Stimulated activated naive CD8-positive, alpha-beta T cell treated with anti-CD3 and anti-CD28 coated beads, Interleukin-15, Interleukin-2, amounts not matched to agents 100 ng/mL and 50 ng/mL, for 24 hours (primary cell): ENCODE data around the gene UTF1.

Experiments used
- H3K27ac Mint-ChIP-seq: one replicate; pipeline ENCODE4 v1.8.0; 2021; ENCODE audit warnings: mild to moderate bottlenecking, mixed read lengths
- H3K27me3 Mint-ChIP-seq: one replicate; pipeline ENCODE4 v1.8.0; 2021; ENCODE audit warnings: mixed read lengths
- H3K36me3 Mint-ChIP-seq: one replicate; pipeline ENCODE4 v1.8.0; 2021; ENCODE audit warnings: low read depth, mixed read lengths
- H3K4me1 Mint-ChIP-seq: one replicate; pipeline ENCODE4 v1.8.0; 2021; ENCODE audit warnings: low read depth, mixed read lengths
- H3K4me3 Mint-ChIP-seq: one replicate; pipeline ENCODE4 v1.8.0; 2021; ENCODE audit warnings: mild to moderate bottlenecking, mixed read lengths
- H3K9me3 Mint-ChIP-seq: one replicate; pipeline ENCODE4 v1.8.0; 2021; ENCODE audit warnings: mixed read lengths

UTF1 gene, protein sequence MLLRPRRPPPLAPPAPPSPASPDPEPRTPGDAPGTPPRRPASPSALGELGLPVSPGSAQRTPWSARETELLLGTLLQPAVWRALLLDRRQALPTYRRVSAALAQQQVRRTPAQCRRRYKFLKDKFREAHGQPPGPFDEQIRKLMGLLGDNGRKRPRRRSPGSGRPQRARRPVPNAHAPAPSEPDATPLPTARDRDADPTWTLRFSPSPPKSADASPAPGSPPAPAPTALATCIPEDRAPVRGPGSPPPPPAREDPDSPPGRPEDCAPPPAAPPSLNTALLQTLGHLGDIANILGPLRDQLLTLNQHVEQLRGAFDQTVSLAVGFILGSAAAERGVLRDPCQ

DNA sequence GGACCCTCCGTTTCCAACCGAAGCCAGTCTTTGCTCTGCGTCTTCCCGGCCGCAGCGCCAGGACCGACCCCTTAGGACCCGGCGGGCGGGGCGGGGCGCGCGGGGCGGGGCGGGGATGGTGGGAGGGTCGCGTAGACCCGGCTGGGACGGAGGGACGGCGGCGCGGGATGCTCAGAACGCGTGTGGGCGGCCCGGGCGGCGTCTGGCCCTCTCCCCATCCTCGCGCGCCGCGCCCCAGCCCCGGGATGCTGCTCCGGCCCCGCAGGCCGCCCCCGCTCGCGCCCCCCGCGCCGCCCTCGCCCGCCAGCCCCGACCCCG is at the start of gene UTF1:
UTF1 (plus strand) TSS at position 174 of the 318 bp plus-strand sequence; CDS start at position 246, 72 bp downstream.
- Mint-ChIP-seq H3K4me3 (no peak within 1 kb of the TSS), H3K36me3 (no peaks in the 10 kb centered on the region), H3K9me3 (no peaks in the 10 kb centered on the region), H3K27me3 (peaks cover 63% of the 10 kb centered on the region), H3K4me1 (peaks cover 26% of the 10 kb centered on the region), H3K27ac (no peak within 1 kb of the TSS)

DNA sequence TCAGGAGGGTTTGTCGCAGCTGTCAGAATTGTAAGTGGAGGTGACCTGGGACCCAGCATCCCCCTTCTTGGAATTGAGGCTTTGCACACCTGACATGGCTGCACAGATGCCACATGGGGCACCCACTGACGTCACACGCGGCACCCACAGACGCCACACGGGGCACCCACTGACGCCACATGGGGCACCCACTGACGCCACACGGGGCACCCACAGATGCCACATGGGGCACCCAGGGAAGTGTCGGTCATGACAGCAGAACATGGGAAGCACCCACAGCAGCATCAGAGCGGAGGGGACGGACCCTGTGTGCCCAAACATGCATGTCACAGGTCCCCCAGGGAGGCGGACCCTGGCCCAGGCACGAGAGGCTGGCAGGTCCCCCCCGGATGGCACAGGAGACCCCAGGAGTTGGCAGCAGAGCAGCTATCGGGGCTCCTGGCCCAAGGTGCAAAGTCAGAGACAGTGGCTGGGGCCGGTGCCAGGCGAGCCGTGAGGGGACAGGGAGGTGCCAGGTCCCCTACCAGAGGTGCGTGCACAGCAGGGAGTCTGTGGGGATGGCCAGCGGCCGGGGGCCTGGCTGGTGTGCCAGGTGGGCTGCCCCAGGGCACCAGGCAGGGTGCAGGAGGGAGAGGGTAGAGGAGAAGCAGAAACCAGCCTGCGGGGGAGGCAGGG is 48.9 kb upstream of the UTF1 start:
- H3K4me3 Mint-ChIP-seq = no peak overlapping the region
- H3K27ac Mint-ChIP-seq = no peak overlapping the region

DNA sequence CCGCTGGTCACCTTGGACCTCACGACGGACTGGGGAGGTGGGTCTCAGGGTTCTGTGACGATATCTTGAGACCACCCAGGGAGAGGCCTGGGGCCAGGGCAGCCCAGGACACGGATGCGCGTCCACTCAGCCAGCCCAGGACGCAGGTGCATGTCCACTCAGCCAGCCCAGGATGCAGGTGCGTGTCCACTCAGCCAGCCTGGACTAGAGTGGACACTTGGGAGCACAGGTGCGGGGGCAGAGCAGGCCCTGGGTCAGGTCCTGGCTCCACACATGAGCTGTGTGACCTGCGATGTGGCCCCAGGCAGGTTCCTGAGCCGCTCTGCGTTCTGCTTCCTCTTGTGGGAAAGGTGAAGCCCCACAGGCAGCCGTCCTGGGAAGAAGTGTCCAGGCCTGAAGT is 47.8 kb upstream of the UTF1 start:
- Mint-ChIP-seq H3K4me3 (no peak overlapping the region), H3K36me3 (no peaks in the 10 kb centered on the region), H3K27ac (no peak overlapping the region)

More for the DNA sequence above, 48.9 kb upstream of the UTF1 start:
- no peaks in the 10 kb centered on the region for H3K36me3 Mint-ChIP-seq
- H3K4me1 Mint-ChIP-seq = no peaks in the 10 kb centered on the region
- H3K27me3 Mint-ChIP-seq = no peaks in the 10 kb centered on the region
- peaks cover 17% of the 10 kb centered on the region for H3K9me3 Mint-ChIP-seq

DNA sequence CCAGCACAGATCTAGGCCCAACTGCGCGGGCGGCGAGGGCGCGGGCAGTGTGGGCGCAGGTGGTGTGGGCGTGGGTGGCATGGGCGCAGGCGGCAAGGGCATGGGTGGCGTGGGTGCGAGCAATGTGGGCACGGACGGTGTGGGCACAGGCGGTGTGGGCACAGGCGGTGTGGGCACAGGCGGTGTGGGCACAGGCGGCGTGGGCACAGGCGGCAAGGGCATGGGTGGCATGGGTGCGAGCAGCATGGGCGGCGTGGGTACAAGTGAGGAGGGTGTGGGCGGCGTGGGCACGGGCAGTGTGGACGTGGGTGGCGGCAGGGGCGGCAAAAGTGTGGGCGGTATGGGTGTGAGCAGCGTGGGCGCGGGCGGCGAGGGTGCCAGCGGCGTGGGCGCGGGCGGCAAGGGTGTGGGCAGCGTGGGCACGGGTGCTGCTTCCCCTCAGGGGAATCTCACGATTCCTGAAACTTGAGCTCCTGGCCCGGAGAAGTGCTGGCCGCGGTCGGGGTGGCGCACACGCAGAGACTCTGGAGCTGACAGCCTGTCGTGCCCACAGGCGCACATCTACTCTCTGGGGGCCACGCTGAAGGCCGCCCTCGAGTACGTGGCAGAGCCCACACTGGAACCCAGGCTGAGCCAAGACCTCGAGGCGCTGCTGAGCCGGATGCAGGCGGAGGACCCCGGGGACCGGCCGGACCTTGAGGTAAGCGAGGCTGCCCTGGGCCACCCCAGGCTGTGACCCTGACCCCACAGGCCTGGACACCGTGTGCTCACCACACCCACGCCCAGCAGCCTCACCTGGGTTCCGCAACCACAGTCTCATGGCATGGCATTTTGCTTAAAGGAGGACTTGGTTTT is 47.0 kb upstream of the UTF1 start:
- H3K4me3 Mint-ChIP-seq = no peak overlapping the region
- H3K36me3 Mint-ChIP-seq = no peaks in the 10 kb centered on the region
- H3K27me3 Mint-ChIP-seq = no peaks in the 10 kb centered on the region
- H3K27ac Mint-ChIP-seq = no peak overlapping the region
- H3K9me3 Mint-ChIP-seq = peaks cover 6% of the 10 kb centered on the region
- no peaks in the 10 kb centered on the region for H3K4me1 Mint-ChIP-seq

More for the DNA sequence above, 47.8 kb upstream of the UTF1 start:
- Mint-ChIP-seq H3K9me3 (peaks cover 14% of the 10 kb centered on the region), H3K27me3 (no peaks in the 10 kb centered on the region), H3K4me1 (no peaks in the 10 kb centered on the region)

DNA sequence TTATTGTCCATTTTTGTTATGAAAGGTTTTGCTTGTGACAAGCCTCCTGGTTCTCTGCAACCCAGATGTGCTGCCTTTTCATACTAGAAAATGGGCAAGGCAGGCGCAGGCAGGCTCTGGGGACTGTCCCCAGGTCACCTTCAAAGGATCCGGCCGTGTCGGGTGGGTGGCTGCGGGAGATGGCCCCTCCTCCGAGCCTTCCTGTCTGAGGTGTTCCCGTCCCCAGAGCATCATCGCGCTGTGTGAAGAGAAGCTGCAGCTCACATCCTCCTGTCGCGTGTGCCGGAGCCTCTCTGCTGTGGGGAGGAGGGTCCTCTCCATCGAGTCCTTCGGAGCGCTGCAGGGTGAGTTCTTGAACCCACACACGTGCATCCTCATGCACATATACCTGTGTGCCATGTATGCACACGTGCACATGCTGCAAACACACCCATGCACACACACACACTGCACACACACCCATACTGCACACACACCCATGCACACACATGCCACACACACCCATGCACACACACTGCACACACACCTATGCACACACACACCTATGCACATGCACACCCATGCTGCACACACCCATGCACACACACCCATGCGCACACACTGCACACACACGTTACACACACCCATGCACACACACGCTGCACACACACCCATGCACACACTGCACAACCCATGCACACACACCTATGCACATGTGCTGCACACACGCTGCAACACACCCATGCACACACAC is 46.2 kb upstream of the UTF1 start:
- no peak overlapping the region for H3K27ac Mint-ChIP-seq
- H3K4me3 Mint-ChIP-seq = no peak overlapping the region
- no peaks in the 10 kb centered on the region for H3K36me3 Mint-ChIP-seq
- H3K4me1 Mint-ChIP-seq = no peaks in the 10 kb centered on the region
- H3K9me3 Mint-ChIP-seq = peaks cover 4% of the 10 kb centered on the region
- no peaks in the 10 kb centered on the region for H3K27me3 Mint-ChIP-seq

DNA sequence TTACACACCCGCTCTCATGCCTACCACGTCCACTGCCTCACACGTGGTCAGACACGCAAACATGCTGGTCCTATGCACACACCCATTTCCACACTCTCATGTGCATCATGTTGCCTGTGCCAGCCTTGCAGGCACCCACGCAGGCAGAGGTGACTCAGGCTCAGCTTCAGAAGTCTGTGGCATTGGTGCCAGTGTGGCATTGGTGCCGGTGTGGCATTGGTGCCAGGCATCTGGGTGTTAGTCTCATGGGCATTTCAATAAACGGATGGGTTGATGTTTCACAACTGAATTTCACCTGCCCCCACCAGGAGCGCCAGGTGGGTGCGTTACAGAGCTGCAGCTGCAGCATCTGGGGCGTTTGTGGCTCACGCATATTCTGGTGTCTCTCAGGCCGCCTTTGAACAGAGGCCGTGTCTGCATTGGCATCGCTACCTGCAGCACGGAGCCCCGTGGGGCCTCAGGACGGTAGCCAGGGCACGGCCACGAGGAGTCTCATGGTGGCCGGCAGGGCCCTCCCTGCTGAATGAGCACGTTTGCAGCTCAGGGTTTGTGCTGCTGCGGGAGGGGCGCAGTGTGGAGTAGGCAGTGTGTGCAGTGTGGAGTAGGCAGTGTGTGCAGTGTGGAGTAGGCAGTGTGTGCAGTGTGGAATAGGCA is 45.3 kb upstream of the UTF1 start:
- H3K9me3 Mint-ChIP-seq = peaks cover 4% of the 10 kb centered on the region
- no peak overlapping the region for H3K27ac Mint-ChIP-seq
- no peaks in the 10 kb centered on the region for H3K27me3 Mint-ChIP-seq
- no peaks in the 10 kb centered on the region for H3K4me1 Mint-ChIP-seq
- no peak overlapping the region for H3K4me3 Mint-ChIP-seq
- no peaks in the 10 kb centered on the region for H3K36me3 Mint-ChIP-seq

DNA sequence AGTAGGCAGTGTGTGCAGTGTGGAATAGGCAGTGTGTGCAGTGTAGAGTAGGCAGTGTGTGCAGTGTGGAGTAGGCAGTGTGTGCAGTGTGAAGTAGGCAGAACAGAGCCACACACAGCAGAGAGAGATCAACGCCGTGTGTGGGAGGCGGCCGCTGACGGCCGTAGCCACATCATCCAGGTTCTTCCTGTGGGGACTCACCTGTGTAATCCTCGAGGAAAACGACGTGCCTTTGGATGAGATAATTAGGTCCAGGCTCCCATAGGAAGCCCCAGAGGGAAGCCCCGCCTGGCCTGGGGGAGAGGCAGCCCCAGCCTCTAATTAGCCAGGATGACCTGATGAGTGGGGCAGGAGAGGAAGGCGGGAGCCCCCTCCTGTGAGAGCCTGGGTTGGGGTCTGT is 44.6 kb upstream of the UTF1 start:
- no peak overlapping the region for H3K27ac Mint-ChIP-seq
- H3K4me3 Mint-ChIP-seq = no peak overlapping the region
- no peaks in the 10 kb centered on the region for H3K4me1 Mint-ChIP-seq
- no peaks in the 10 kb centered on the region for H3K27me3 Mint-ChIP-seq
- H3K36me3 Mint-ChIP-seq = no peaks in the 10 kb centered on the region
- H3K9me3 Mint-ChIP-seq = peaks cover 4% of the 10 kb centered on the region

DNA sequence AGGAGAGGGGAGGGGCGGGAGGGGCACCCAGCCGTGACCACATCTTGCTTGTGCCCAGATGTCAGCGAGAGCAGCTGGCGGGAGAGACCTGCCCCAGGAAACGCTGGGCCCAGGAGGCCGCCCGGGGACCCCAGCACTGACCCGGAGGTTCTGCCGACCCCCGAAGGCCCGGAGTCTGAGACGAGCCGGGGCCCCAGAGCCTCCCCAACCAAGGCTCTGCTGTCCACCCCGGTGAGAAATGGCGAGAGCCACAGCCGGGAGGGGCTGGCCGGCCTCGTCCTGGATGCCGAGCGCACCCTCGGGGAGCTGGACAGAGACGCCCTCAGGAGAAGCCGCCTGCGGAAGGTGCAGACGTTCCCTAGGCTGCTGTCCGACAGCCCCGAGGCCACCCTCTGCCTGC is 44.1 kb upstream of the UTF1 start:
- Mint-ChIP-seq H3K36me3 (no peaks in the 10 kb centered on the region), H3K4me1 (no peaks in the 10 kb centered on the region), H3K27ac (no peak overlapping the region)

DNA sequence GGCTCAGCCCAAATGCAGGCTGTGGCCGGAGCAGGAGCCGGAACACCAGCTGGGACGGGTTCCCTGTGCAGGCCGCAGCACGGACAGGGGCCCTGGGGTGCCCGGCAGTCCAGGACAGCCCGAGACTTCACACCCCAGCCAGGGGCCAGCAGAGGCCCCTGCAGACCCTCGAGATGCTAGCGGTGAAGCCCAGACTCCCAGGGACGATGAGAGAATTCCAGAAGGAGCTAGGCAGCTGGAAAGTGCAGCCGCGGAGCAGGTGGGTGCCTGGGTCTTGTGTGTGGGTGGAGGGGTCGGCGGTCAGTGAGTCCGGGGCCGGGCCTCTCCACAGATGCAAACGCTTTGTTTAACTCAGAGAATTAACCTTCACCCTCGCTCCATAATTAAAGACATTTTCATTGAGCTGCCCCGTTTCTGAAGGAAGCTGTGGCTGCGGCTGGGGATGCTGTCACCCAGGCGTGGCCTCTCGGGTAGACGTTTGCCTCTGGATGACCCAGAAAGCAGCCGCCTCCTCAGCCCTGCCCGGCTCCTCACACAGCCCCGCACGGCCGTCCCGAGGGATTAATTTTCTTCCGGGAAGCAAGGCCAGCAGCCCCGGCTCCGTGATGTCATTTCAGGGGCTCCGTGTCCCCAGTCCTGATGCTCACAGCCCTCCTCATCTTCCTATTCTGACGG is 43.5 kb upstream of the UTF1 start:
- Mint-ChIP-seq H3K4me1 (no peaks in the 10 kb centered on the region), H3K9me3 (peaks cover 4% of the 10 kb centered on the region), H3K27me3 (no peaks in the 10 kb centered on the region), H3K4me3 (no peak overlapping the region), H3K27ac (no peak overlapping the region), H3K36me3 (no peaks in the 10 kb centered on the region)

More for the DNA sequence above, 44.1 kb upstream of the UTF1 start:
- Mint-ChIP-seq H3K9me3 (peaks cover 4% of the 10 kb centered on the region), H3K27me3 (no peaks in the 10 kb centered on the region), H3K4me3 (no peak overlapping the region)

DNA sequence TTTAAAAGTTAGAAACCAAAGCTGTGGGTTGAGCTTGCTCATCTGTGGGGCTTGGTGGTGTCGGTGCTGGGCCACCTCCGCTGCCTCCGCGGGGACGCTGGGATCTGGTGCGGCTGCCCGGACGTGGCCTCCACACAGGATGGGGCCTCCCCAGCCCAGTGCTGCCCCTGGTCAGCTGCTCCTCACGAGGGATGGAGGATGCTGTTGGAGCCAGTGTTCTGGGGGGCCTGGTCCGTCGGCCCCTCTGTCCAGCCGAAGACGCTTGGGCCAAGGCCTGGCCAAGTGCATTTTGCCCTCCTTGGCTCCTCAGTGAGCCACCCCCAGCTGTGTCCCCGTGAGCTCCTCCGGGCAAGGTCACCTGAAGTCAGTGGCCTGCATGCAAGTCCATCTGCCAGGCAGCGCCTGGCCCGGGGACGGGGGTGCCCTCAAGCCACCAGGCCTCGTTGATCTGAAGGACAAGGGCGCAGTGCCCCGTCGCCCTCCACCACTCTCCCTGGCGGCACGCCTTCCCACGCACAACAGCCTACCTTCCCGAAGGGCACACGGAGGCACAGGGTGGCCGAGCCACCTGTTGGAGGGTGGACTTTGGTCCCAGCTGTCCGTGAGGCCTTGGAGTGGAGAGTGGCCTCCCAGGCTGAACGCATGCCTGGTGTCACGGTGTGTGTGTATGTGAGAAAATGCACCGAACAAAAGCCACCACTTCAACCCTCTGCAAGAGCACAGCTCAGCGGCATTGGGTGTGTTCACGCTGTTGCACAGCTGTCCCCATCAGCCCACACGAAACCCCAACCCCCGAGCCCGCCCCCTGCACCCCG is 42.7 kb upstream of the UTF1 start:
- Mint-ChIP-seq H3K9me3 (peaks cover 4% of the 10 kb centered on the region), H3K27ac (no peak overlapping the region), H3K36me3 (no peaks in the 10 kb centered on the region), H3K4me1 (no peaks in the 10 kb centered on the region), H3K4me3 (no peak overlapping the region), H3K27me3 (peaks cover 3% of the 10 kb centered on the region)

DNA sequence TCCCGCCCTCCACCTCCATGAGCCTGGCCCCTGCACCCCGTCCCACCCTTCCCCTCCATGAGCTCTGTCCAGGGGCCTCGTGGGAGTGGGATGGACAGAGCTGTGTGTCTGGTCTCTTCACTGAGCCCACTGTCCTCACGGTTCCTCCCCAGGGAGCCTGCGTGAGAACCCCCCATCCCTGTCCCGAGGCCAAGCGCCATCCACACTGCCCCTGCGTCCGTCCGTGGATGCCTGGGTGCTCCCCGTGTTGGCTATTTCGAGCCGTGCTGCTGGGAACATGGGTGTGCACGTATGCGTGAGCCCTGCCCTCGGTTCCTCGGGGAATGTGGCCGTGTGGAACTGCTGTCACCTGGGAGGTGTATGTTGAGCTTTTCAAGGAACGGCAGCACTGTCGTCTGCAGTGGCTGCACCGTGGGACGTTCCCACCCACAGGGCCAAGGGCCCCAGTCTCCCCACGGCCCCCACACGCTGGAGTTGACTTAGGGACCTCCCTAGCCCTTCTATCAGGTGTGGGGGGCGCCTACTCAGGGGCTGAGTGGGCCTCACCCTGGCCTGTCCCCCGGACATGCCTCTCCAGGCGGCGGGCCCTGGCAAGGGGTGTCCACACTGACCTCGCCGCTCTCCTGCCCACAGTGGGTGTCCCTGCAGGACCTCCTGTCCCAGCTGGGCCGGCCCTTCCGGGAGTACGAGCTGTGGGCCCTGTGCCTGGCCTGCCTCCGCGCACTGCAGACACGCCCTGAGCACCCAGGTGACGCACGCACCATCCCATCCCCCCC is 41.9 kb upstream of the UTF1 start:
- H3K36me3 Mint-ChIP-seq = no peaks in the 10 kb centered on the region
- H3K27me3 Mint-ChIP-seq = peaks cover 3% of the 10 kb centered on the region
- no peaks in the 10 kb centered on the region for H3K4me1 Mint-ChIP-seq
- H3K9me3 Mint-ChIP-seq = peaks cover 4% of the 10 kb centered on the region
- H3K27ac Mint-ChIP-seq = no peak overlapping the region
- no peak overlapping the region for H3K4me3 Mint-ChIP-seq

DNA sequence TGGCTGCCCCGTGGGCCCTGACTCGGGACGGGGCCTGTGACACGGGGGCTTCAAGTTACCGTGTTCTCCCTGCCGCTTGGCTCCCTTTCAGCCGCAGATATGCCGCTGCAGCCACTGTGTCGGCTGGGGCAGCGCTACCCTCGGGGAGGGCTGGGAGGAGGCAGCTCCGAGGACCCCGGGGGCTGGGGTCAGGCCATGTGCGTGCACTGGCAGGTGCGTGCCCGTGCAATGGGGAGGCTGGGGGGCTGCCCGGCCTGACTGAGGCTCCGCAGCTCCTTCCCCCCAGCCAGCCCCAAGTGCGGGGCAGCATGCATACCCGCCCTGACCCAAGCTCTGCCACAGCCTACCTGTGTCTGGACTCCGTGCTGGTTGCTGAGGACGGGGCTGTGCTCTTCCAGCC is 40.8 kb upstream of the UTF1 start:
- no peak overlapping the region for H3K27ac Mint-ChIP-seq
- no peak overlapping the region for H3K4me3 Mint-ChIP-seq
- no peaks in the 10 kb centered on the region for H3K4me1 Mint-ChIP-seq
- peaks cover 2% of the 10 kb centered on the region for H3K9me3 Mint-ChIP-seq
- H3K36me3 Mint-ChIP-seq = no peaks in the 10 kb centered on the region
- peaks cover 3% of the 10 kb centered on the region for H3K27me3 Mint-ChIP-seq

DNA sequence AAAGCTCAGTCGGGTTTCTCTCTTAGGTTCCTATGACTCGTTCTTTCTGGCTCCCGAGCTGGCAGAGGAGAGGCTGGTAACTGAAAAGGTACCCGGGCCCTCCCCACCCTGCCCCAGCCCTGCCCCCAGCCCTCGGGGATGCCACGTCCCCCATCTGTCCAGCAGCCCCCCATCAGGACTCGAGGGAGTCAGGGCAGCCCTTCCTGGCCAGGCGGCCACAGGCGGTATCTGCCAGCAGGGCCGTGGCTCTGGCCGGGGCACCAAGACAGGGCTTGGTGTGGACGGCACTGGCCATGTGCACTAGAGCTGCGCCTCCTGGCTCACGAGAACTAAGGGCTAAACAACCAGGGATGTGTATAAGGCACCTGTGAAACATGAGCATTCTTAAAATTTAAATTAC is 40.3 kb upstream of the UTF1 start:
- Mint-ChIP-seq H3K4me1 (no peaks in the 10 kb centered on the region), H3K4me3 (no peak overlapping the region), H3K27ac (no peak overlapping the region), H3K9me3 (no peaks in the 10 kb centered on the region), H3K27me3 (peaks cover 3% of the 10 kb centered on the region), H3K36me3 (no peaks in the 10 kb centered on the region)
